Hepatocyte (in vitro differentiated cells): ENCODE data around the gene MTX1. TPM values are rescaled to one million over a fixed set of nuclear protein-coding genes. Genes with fewer than 3 reads are reported as not detected.

Experiments used
- DNase-seq: peaks from one replicate; pipeline ENCODE4 v3.0.0-alpha.2; 2016; ENCODE audit warnings: low spot score
- H2AFZ ChIP-seq: fragments of 200-600 bp; sonication (generic); 2 replicates; pipeline ENCODE4 v1.6.0; 2016; ENCODE audit warnings: antibody characterized with exemption, mild to moderate bottlenecking
- H3K27ac ChIP-seq: fragments of 200-600 bp; sonication (generic); 2 replicates; pipeline ENCODE4 v1.5.1; 2016; ENCODE audit warnings: mild to moderate bottlenecking
- H3K27me3 ChIP-seq: fragments of 200-600 bp; sonication (generic); 2 replicates; pipeline ENCODE4 v1.6.1; 2016
- H3K36me3 ChIP-seq: fragments of 200-600 bp; sonication (generic); replicated peaks from 2 replicates; pipeline ENCODE4 v1.5.1; 2016; ENCODE audit warnings: low read depth; ENCODE audit not compliant: insufficient read depth
- H3K4me1 ChIP-seq: fragments of 200-600 bp; sonication (generic); 2 replicates; pipeline ENCODE4 v1.5.1; 2016; ENCODE audit warnings: mild to moderate bottlenecking, moderate library complexity; ENCODE audit not compliant: insufficient read depth
- H3K4me2 ChIP-seq: fragments of 200-600 bp; sonication (generic); 2 replicates; pipeline ENCODE4 v1.6.0; 2016
- H3K4me3 ChIP-seq: fragments of 200-600 bp; sonication (generic); 2 replicates; pipeline ENCODE4 v1.5.1; 2016; ENCODE audit warnings: mild to moderate bottlenecking
- H3K79me2 ChIP-seq: fragments of 200-600 bp; sonication (generic); 2 replicates; pipeline ENCODE4 v1.6.0; 2017; ENCODE audit warnings: mild to moderate bottlenecking
- H3K9me2 ChIP-seq: fragments of 200-600 bp; sonication (generic); replicated peaks from 2 replicates; pipeline ENCODE4 v1.6.0; 2017; ENCODE audit warnings: mild to moderate bottlenecking; ENCODE audit not compliant: insufficient read depth
- H3K9me3 ChIP-seq: fragments of 200-600 bp; sonication (generic); 2 replicates; pipeline ENCODE4 v1.5.1; 2016; ENCODE audit warnings: low read depth, mild to moderate bottlenecking
- H4K20me1 ChIP-seq: fragments of 200-600 bp; sonication (generic); 2 replicates; pipeline ENCODE4 v1.6.0; 2016; ENCODE audit warnings: mild to moderate bottlenecking; ENCODE audit not compliant: insufficient read depth, poor library complexity, severe bottlenecking
- EZH2 ChIP-seq: fragments of 200-600 bp; sonication (generic); IDR thresholded peaks from 2 replicates; pipeline ENCODE4 v1.6.1; 2016; ENCODE audit warnings: antibody characterized with exemption, mild to moderate bottlenecking, borderline replicate concordance
- EZH2phosphoT487 ChIP-seq: fragments of 200-600 bp; sonication (generic); IDR thresholded peaks from one replicate; pipeline ENCODE4 v1.6.1; 2018; ENCODE audit warnings: antibody characterized with exemption, mild to moderate bottlenecking, low read depth, moderate library complexity; ENCODE audit not compliant: unreplicated experiment, severe bottlenecking
- WGBS: methylation state at CpG from one replicate; pipeline ENCODE4 v1.1.6; 2016; ENCODE audit warnings: low lambda C conversion rate; ENCODE audit errors: missing lambda C conversion rate; 5-methylcytosine and 5-hydroxymethylcytosine counted together
- polyA plus RNA-seq: library from polyadenylated mRNA; unstranded; fragments of >200 nt; fragmentation: Nextera tagmentation; extraction: Ambion mirVana; gene quantifications from 2 replicates; pipeline ENCODE4 v1.2.1, GENCODE V29; 2016
- total RNA-seq: library from RNA; depleted of rRNA; stranded (reverse); fragments of >200 nt; gene quantifications from 2 replicates; pipeline ENCODE4 v1.2.3, GENCODE V29; 2014
- TF ChIP-seq, protein P1 (sequence below): fragments of 200-600 bp; sonication (generic); IDR thresholded peaks from 2 replicates; pipeline ENCODE4 v1.5.1; 2016; ENCODE audit warnings: antibody characterized with exemption, mild to moderate bottlenecking; ENCODE audit not compliant: poor library complexity

Gene MTX1
- total and polyA plus RNA-seq, 2 experiments from 2014 or later: 42.1 to 78.2 TPM

DNA sequence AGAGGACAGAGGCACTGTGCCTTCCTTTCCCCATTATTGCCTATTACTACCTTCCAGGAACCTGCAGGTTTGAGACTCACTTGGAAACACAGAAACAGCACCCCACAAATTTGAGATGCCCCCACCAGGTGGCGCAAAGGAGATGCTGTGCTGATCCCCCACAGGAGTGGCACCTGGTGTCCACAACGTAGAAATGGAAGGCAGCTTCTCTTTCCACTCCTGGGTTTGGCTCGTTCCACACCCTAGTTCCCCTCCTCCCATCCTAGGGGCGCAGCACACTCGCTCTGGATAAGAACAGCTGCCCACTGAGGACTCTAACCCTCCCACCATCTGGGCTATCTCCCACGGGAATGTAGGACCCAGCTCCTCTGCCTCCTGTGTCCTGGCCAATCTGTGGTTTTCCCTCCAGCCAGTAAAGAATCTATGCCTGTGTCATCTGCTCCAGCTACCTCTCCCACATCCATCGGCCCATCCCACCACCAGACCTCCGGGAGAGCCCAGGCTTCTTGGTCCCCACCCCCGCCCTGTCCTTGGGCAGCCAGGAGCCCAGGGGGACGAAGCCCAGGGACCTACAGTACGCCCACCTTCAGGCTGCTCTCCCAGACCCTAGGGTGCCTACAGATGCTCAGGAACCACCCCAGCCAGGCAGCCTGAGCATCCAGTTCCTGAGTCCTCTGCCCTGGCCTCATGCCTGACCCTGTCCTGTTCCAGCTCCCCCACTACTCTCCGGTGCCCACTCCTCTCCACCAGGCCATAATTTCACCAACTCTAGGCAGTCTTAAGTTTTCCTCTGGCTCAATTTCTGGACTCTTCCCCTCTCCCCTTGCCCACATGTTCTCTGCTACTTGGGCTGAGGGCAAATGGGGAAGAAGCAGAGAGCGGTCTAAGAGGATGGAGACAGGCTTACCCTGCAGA, 1.3 kb upstream of the MTX1 start:
- Histone ChIP-seq H4K20me1 (no peaks in the 10 kb centered on the region), H3K27ac (peak overlapping the region; percentile 99), H3K4me1 (peaks cover 16% of the 10 kb centered on the region), H3K79me2 (peaks cover 13% of the 10 kb centered on the region), H3K36me3 (no peaks in the 10 kb centered on the region), H3K4me3 (peak overlapping the region; percentile 4), H3K9me2 (no peaks in the 10 kb centered on the region), H2AFZ (no peak overlapping the region), H3K9me3 (no peaks in the 10 kb centered on the region), H3K27me3 (no peaks in the 10 kb centered on the region), H3K4me2 (peak overlapping the region; percentile 96)
- 30% methylated on average over 13 of the region's 13 CpGs for WGBS
- DNase-seq: peak; percentile 87
- no peak for TF ChIP-seq EZH2phosphoT487
- TF ChIP-seq EZH2: no peak
- TF ChIP-seq, protein P1, sequence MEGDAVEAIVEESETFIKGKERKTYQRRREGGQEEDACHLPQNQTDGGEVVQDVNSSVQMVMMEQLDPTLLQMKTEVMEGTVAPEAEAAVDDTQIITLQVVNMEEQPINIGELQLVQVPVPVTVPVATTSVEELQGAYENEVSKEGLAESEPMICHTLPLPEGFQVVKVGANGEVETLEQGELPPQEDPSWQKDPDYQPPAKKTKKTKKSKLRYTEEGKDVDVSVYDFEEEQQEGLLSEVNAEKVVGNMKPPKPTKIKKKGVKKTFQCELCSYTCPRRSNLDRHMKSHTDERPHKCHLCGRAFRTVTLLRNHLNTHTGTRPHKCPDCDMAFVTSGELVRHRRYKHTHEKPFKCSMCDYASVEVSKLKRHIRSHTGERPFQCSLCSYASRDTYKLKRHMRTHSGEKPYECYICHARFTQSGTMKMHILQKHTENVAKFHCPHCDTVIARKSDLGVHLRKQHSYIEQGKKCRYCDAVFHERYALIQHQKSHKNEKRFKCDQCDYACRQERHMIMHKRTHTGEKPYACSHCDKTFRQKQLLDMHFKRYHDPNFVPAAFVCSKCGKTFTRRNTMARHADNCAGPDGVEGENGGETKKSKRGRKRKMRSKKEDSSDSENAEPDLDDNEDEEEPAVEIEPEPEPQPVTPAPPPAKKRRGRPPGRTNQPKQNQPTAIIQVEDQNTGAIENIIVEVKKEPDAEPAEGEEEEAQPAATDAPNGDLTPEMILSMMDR: peak; percentile 82

DNA sequence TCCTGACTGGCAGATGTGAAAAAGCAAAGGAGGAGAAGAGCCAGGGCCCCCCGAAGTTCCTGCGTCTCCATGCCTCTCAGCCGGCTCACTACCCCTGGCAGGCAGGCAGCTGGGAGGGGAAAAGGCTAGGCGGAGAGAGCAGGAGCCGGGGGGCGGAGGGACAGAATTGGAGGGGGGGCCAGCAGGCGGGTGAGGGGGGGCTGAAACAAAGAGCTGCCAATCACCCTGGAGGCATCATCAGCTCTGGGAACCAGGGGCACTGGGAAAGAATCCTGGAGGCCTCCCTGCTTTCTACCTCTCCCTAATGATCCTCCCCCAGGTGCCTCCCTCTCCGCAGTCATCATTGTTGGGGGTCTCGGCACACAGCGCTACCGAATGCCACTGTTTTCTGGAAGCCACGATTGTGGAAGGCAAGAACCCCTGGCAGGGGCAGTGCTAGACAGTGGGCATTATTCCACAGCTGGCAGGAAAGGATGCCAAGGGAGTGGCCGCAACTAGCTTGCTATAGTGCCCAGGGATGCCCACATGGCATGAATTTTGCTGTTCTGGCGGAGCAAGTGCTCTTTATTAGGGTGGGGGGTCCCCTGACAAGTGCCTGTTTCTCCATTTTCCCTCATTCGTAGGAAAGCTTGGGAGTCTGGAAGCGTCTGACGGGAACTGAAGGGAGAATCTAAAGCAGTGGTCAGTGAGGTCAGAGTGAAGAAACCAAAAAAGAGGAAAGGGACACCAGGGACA, 522 bp upstream of the MTX1 start, which contains the start of gene THBS3:
Gene THBS3, minus strand, starts transcription at position 92 of the 735 bp plus-strand sequence. Its CDS starts 21 bp downstream, at position 71.
- Histone ChIP-seq H3K4me1 (peaks cover 16% of the 10 kb centered on the region), H3K79me2 (peaks cover 13% of the 10 kb centered on the region), H3K27me3 (no peaks in the 10 kb centered on the region), H3K27ac (peak within 1 kb of the TSS; percentile 99), H3K4me3 (peak within 1 kb of the TSS; percentile 90), H3K36me3 (no peaks in the 10 kb centered on the region), H3K9me3 (no peaks in the 10 kb centered on the region), H3K4me2 (peak within 1 kb of the TSS; percentile 96), H4K20me1 (no peaks in the 10 kb centered on the region), H3K9me2 (no peaks in the 10 kb centered on the region), H2AFZ (peak within 1 kb of the TSS; percentile 80)
- peak; percentile 64 for DNase-seq
- TF ChIP-seq EZH2 (no peak), EZH2phosphoT487 (no peak)
- TF ChIP-seq, protein P1: no peak
- WGBS: 15% methylated on average over 14 of the region's 17 CpGs

DNA sequence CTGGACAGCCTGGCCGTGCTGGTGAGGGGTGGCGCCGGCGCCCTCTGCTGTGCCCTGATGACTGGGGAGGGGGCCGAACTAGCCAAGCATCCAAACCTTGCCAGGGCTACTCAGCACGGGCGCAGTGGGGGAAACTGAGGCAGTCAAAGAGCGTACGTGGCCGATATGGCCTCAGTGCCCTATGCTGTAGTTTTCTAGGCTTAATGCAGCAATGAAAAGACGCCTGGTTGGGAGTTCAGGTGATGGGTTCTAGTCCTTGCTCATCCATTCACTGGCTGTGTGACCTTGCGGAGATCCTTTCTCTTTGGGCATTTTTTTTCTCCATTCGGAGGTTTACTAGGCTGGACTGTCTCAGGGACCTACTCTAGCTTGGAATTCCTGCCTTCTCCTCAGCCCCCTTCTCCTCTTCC, 822 bp downstream of the MTX1 start:
- Histone ChIP-seq H4K20me1 (no peaks in the 10 kb centered on the region), H3K36me3 (no peaks in the 10 kb centered on the region), H3K4me1 (peaks cover 16% of the 10 kb centered on the region), H3K79me2 (peaks cover 13% of the 10 kb centered on the region), H2AFZ (peak overlapping the region; percentile 80), H3K4me3 (peak overlapping the region; percentile 90), H3K4me2 (peak overlapping the region; percentile 96), H3K27ac (peak overlapping the region; percentile 99), H3K9me2 (no peaks in the 10 kb centered on the region), H3K27me3 (no peaks in the 10 kb centered on the region), H3K9me3 (no peaks in the 10 kb centered on the region)
- TF ChIP-seq, protein P1: no peak
- TF ChIP-seq EZH2: no peak
- TF ChIP-seq EZH2phosphoT487: no peak
- 9% methylated on average over 10 of the region's 13 CpGs for WGBS
- no peak for DNase-seq
